HG03175 (cell line): ENCODE measurements around the gene NCOA5.

Experiments used
- ATAC-seq: cut with Tn5 transposase; IDR thresholded peaks from one replicate; pipeline ENCODE4 v1.9.1; 2021; ENCODE audit warnings: mild to moderate bottlenecking, moderate library complexity; ENCODE audit not compliant: unreplicated experiment

The NCOA5 gene

GRCh38 chr20:46089417-46090388 lies at the start of gene NCOA5:
Gene NCOA5, minus strand, starts transcription at chr20:46089962. Its CDS starts 10,538 bp downstream, at chr20:46079424.
- peak; percentile 83 for ATAC-seq

- ATAC-seq = no peak
Observed at GRCh38 chr20:46139266-46139889, 49.6 kb upstream of the NCOA5 start.

DNA sequence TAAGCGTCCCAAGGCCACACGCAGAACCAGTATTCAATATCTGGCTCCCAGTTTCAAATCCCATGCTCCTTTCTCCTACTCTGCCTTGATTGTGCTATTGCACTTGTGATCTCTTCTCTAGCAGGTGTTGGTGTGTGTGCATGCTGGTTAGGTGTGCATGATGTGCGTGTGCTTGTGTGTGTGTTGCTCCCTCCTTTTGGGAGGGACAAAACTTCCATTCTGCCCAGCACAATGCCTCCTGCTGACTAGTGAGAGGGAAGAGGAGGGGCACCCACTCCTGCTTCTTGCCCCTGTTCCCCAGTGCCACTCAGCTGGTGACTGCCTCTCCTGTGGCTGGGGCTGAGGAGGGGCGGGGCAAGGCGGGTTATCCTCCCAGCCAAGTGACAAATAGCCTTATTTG lies 48.1 kb upstream of the NCOA5 start:
- ATAC-seq = no peak

DNA sequence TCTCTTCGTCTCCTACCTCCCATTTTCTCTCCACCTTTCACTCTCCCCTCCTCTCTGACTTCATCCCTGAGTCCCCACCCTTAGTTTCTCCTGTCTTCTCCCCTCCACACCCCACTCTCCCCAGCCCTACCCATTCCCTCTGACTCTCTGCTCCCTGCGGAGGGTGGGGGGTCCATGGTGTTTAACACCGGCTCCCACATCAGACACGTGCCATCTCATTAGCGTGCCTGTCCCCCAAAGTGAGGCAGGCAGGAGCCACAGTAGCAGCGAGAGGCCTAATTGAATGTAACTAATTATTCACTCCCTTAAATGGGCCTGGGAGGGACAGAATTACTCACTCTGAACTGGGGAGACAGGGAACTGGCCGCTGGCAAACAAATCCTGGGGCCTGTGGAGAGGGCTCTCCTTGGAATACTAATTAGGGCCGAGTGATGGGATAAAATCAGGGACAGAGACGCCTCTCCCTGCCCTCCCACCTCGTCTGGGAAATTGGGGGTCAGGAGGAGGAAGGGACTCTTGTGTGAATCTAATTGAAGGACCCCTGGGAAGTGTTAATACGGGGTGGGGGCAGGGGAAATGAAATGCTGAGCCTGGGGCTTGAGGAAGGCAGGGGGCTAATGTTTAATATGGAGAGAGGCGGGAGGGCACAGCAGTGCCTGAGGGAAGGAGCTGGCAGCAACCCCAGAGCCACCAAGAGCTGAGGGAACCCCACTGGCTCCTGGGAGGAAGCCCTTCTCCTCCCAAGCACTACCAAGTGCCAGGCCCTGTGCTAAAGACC lies 46.3 kb upstream of the NCOA5 start:
- ATAC-seq = no peak

- ATAC-seq = no peak
Observed at GRCh38 chr20:46134716-46135115, 45.0 kb upstream of the NCOA5 start.

DNA sequence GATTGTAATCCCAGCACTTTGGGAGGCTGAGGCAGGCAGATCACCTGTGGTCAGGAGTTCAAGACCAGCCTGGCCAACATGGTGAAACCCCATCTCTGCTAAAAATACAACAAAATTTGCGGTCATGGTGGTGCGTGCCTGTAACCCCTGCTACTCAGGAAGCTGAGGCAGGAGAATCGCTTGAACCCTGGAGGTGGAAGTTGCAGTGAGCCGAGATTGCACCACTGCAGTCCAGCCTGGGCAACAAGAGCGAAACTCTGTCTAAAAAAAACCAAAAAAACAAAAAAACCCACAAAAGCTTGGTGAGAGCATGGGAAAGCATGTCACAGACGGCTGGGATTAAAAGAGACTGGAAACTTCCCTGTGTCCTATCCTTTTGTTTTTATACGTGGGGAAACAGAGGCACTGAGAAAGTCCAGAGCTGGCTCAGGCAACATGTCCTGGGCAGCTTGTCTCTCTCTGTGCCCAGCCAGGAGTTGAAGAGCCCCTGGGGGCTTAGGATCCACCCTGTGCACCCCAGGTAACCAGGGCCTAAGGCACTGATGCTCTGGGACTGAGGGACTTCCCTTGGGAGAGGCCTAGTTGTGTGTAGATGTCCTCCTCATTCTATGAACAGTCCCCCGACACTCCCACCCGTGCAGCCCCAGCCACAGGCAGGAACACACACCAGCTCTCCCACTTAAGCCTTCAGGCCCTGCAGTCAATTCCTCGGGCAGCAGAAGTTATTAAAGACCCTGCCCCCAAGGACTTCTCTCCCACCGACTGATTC lies 44.3 kb upstream of the NCOA5 start:
- ATAC-seq = no peak

DNA sequence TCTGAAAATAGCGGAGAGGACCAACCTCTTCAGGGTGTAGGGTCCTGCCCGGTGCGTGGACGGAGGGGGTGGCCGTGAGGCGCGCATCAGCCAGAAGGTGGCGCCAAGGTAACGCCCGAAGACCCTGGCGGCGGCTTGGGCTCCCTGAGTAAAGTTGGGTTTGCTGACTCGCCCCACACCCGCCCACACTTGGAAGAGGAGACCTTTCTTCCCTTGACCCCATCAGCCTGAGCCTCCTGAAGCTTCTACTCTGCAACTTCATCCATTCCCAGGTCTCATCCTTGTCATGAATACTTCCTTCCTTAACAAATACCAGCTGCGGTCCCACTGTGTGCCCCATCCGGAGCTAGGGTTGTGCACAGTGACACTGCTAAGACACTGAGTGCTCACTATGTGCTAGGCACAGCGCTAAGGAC lies 43.0 kb upstream of the NCOA5 start:
- peak; percentile 61 for ATAC-seq

- no peak for ATAC-seq
Observed at GRCh38 chr20:46131396-46131795, 41.6 kb upstream of the NCOA5 start.

DNA sequence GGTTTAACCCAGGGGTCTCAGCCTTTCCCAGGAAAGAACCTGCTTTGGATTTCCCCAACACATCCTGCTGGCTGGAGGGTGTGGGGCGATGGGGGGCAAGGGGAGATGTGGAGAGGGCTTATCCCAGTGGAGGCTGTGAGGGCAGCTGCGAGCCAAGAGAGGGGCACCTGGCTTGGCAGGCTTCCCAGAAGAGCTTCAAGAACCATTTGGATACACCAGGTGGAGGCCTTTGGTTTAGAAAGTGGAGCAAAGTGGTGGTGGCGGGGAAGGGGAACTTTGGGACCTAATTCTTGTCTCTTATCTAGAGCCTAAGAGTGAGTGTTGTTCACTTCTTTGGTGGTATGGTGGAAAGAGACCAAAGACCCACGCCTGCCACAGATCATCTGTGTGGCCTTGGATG lies 40.8 kb upstream of the NCOA5 start:
- no peak for ATAC-seq

- no peak for ATAC-seq
Observed at GRCh38 chr20:46129955-46130481, 40.3 kb upstream of the NCOA5 start.

DNA sequence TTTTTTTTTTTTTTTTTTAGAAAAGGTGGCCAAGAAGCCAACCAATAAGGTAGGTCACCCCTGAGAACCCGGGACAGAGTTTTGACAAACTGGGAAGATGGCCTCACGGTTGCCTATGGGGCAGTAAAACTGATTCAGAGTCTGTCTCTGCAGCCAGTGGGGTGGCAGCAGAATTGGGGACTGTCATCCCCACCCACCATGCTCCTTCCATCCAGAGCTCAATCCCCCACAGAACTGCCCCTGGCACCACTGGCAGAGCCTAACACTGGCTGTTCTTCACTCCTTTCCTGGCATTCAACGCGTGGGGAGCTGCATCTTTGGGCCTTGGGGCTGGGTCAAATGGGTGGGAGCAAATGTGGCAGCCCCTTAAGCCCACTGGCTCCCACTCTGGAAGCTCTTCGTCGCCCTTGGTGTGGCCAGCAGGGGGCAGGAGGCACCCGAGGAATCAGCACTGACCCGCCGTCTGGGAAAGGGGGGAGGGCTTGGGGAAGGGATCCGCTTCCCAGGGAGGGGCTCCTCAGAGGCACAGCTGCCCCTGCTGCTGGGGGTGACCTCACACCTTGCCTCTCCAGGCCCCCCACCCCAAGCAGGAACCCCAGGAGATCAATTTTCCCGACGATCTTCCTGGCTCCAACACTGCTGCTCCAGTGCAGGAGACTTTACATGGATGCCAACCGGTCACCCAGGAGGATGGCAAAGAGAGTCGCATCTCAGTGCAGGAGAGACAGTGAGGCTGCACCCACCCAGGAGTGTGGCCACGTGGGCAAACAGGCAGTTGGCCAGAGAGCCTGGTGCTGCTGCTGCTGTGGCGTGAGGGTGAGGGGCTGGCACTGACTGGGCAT lies 38.8 kb upstream of the NCOA5 start:
- no peak for ATAC-seq

GRCh38 chr20:46127396-46128010 lies 37.7 kb upstream of the NCOA5 start:
- ATAC-seq = no peak

DNA sequence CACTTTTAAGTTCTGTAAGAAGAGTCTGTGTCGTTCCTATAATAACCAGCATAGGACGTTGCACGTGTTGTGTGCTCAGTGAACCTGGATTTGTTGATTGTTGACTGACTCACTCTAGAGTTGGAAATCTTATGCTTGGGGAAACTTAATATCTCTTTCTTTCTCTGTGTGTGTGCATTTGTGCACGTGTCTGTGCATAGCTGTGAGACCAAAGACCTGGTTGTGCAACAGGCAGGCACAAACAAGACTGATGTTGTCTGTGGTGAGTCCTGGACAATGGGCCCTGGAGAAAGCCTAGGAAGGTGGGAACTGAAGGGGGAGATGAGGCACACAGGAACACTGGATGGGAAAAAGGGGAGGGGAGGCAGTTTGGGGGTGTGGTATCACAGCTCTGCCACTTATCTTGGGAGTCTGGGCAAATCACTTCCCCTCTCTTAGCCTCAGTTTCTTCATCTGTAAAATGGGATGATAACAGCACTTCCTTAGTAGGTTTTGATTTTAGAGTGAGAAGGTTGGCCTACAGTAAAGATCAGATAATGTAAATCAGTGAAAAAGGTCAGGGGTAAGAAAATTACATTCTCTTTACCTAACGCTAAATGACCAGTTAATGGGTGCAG lies 36.8 kb upstream of the NCOA5 start:
- ATAC-seq = no peak

DNA sequence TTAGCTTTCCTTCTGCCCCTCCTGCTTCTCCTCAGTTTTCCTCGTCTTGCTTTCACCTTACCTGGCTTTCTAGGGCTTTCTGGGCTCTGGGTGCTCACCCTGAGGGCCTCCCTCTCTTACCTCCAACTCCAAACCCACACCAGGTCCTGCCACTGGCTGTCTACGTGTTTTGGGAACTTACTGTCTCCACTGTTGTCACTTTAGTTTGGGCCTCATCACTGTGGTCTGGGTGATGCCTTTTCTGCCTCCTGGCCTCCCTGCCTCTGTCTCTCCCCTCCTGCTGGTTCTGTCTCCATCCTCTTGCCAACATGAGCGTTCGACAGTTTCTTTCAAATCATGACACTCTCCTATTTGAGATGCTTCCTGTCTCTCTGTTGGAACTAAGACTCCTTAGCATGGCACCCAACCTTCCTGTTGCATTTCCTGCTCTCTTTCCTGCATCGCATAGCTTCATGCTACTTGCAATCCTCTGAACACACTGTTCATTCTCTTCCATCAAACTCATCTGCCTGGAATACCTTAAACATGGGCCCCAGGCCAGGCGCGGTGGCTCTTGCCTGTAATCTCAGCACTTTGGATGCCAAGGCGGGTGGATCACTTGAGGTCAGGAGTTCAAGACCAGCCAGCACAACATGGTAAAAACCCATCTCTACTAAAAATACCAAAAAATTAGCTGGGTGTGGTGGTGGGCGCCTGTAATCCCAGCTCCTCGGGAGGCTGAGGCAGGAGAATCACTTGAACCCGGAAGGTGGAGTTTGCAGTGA lies 33.9 kb upstream of the NCOA5 start:
- no peak for ATAC-seq

- no peak for ATAC-seq
Observed at GRCh38 chr20:46122516-46123481, 33.0 kb upstream of the NCOA5 start.

- ATAC-seq = no peak
Observed at GRCh38 chr20:46122071-46122470, 32.3 kb upstream of the NCOA5 start.
